Adrenal gland (tissue), 5 donors: ENCODE measurements around the gene DTL.

Experiments used
- CTCF ChIP-seq, 6 experiments: fragments of 450-650 bp in 4 of 6; fragments of 200-600 bp in 2 of 6; sonication (generic) in 1 of 6; IDR thresholded peaks; 1 replicate in 5 of 6; 2 replicates in 1 of 6; pipeline versions ENCODE4 v1.5.1 to v1.8.0; 2016 to 2021; ENCODE audit warnings: antibody characterized with exemption in 6 of 6, mild to moderate bottlenecking in 2 of 6, moderate library complexity in 1 of 6
- POLR2A ChIP-seq, 2 donors: fragments of 450-650 bp; IDR thresholded peaks; one replicate each; pipeline ENCODE4 v1.6.1; 2017; ENCODE audit warnings: antibody characterized with exemption in 2 of 2, mild to moderate bottlenecking in 2 of 2, moderate library complexity in 1 of 2
- donor health status: DM: no; HTN: no; CAD: no.

- TF ChIP-seq CTCF (IDR thresholded peaks at IDR 0.05) (no peak), POLR2A (IDR thresholded peaks at IDR 0.05) (no peak)
Measured at GRCh38 chr1:212042436-212042835, 6.9 kb downstream of the DTL start.
